Gastroesophageal sphincter (tissue), 4 donors: ENCODE results near the gene BCL2L14. TPM values are rescaled to one million over a fixed set of nuclear protein-coding genes. Genes with fewer than 3 reads are reported as not detected.

Source experiments
- ATAC-seq: fragments of 150-250 bp; one replicate; pipeline ENCODE4 v1.9.1; 2016; ENCODE audit warnings: mild to moderate bottlenecking, moderate library complexity
- H3K27ac ChIP-seq, 4 donors: fragments of 200-600 bp; sonication (generic) in 3 of 4; 1 replicate in 3 of 4; 2 replicates in 1 of 4; pipeline ENCODE4 v1.5.1; 2016 to 2019
- H3K27me3 ChIP-seq: fragments of 200-600 bp; sonication (generic); one replicate; pipeline ENCODE4 v1.5.1; 2019
- H3K36me3 ChIP-seq, 2 donors: fragments of 200-600 bp; sonication (generic); one replicate each; pipeline ENCODE4 v1.5.1; 2019; ENCODE audit warnings: control low read depth in 1 of 2
- H3K4me1 ChIP-seq, 3 donors: fragments of 200-600 bp; sonication (generic); 1 replicate in 2 of 3; 2 replicates in 1 of 3; pipeline ENCODE4 v1.5.1; 2016 to 2019; ENCODE audit warnings: control low read depth in 2 of 3
- H3K4me3 ChIP-seq, 2 donors: fragments of 200-600 bp; sonication (generic); one replicate each; pipeline ENCODE4 v1.5.1; 2019; ENCODE audit warnings: mild to moderate bottlenecking in 1 of 2, moderate library complexity in 1 of 2
- H3K9me3 ChIP-seq, 3 donors: fragments of 200-600 bp; sonication (generic); one replicate each; pipeline ENCODE4 v1.5.1; 2017 to 2019; ENCODE audit warnings: control low read depth in 2 of 3
- CTCF ChIP-seq, 4 experiments: fragments of 200-600 bp in 2 of 4; fragments of 450-650 bp in 2 of 4; sonication (generic) in 1 of 4; IDR thresholded peaks; one replicate each; pipeline ENCODE4 v1.5.1; 2017 to 2019; ENCODE audit warnings: antibody characterized with exemption in 4 of 4, mild to moderate bottlenecking in 2 of 4, moderate library complexity in 2 of 4
- EP300 ChIP-seq: sonication (generic); formaldehyde crosslinking; IDR thresholded peaks from one replicate; pipeline ENCODE4 v1.6.1; 2017; ENCODE audit warnings: antibody characterized with exemption, mild to moderate bottlenecking
- POLR2A ChIP-seq, 2 donors: fragments of 450-650 bp; IDR thresholded peaks; one replicate each; pipeline ENCODE4 v1.6.1; 2017; ENCODE audit warnings: antibody characterized with exemption in 2 of 2, mild to moderate bottlenecking in 2 of 2, moderate library complexity in 1 of 2
- POLR2AphosphoS5 ChIP-seq: sonication (generic); formaldehyde crosslinking; IDR thresholded peaks from one replicate; pipeline ENCODE4 v1.6.1; 2017; ENCODE audit warnings: antibody characterized with exemption
- WGBS, 2 donors: methylation state at CpG; one replicate each; pipeline ENCODE4 v1.1.5; 2018; ENCODE audit warnings: low coverage in 1 of 2; 5-methylcytosine and 5-hydroxymethylcytosine counted together
- total RNA-seq, 4 donors: library from RNA; depleted of rRNA; stranded (reverse); fragments of >200 nt; gene quantifications; one replicate each; pipeline ENCODE4 v1.1.0, GENCODE V29; 2016

BCL2L14 gene
- total RNA-seq, 4 donors from 2014 or later, result 1.2 TPM; not detected in 3

GRCh38 chr12:12033824-12034223 is 36.9 kb upstream of the BCL2L14 start:
- no peaks in the 10 kb centered on the region for H3K36me3 ChIP-seq
- H3K27me3 ChIP-seq, result no peaks in the 10 kb centered on the region
- H3K9me3 ChIP-seq, result no peaks in the 10 kb centered on the region
- peaks cover 0 to 10% (median 6%) of the 10 kb centered on the region in 3 donors for H3K4me1 ChIP-seq
- 48 to 57% methylated on average over 4 to 5 of the region's 5 CpGs for WGBS, 2 donors
- TF ChIP-seq POLR2A (IDR thresholded peaks at IDR 0.05), result no peak
- TF ChIP-seq CTCF (IDR thresholded peaks at IDR 0.05), result no peak
- ATAC-seq, result no peak
- H3K27ac ChIP-seq, result no peak overlapping the region
- H3K4me3 ChIP-seq, result no peak overlapping the region

- no peaks in the 10 kb centered on the region for H3K36me3 ChIP-seq
- no peaks in the 10 kb centered on the region for H3K27me3 ChIP-seq
- H3K27ac ChIP-seq, result no peak overlapping the region
- no peak for ATAC-seq
- H3K9me3 ChIP-seq, result no peaks in the 10 kb centered on the region
- WGBS, 2 donors, result 76 to 86% methylated on average over 3 of the region's 3 CpGs
- no peak for TF ChIP-seq POLR2AphosphoS5
- no peak for TF ChIP-seq CTCF (IDR thresholded peaks at IDR 0.05)
- H3K4me1 ChIP-seq, result peaks cover 0 to 10% (median 6%) of the 10 kb centered on the region in 3 donors
- H3K4me3 ChIP-seq, result no peak overlapping the region
These were observed 36.4 kb upstream of the BCL2L14 start for GRCh38 chr12:12034344-12034743.

GRCh38 chr12:12035229-12035628 is 35.5 kb upstream of the BCL2L14 start:
- H3K4me1 ChIP-seq, result peaks cover 0 to 10% (median 6%) of the 10 kb centered on the region in 3 donors
- H3K27ac ChIP-seq, result no peak overlapping the region
- no peak for ATAC-seq
- H3K36me3 ChIP-seq, result no peaks in the 10 kb centered on the region
- TF ChIP-seq POLR2A (IDR thresholded peaks at IDR 0.05) (no peak), POLR2AphosphoS5 (no peak), EP300 (no peak), CTCF (IDR thresholded peaks at IDR 0.05) (no peak)
- 100% methylated on average over 1 of the region's 1 CpG; no CpG with 5 or more reads in 1 of the 2 donors for WGBS, 2 donors
- no peaks in the 10 kb centered on the region for H3K27me3 ChIP-seq
- no peak overlapping the region for H3K4me3 ChIP-seq
- no peaks in the 10 kb centered on the region for H3K9me3 ChIP-seq

GRCh38 chr12:12036901-12037300 is 33.8 kb upstream of the BCL2L14 start:
- H3K9me3 ChIP-seq, result no peaks in the 10 kb centered on the region
- ATAC-seq, result no peak
- TF ChIP-seq POLR2AphosphoS5 (no peak), POLR2A (IDR thresholded peaks at IDR 0.05) (no peak), CTCF (IDR thresholded peaks at IDR 0.05) (no peak), EP300 (no peak)
- H3K27ac ChIP-seq, result no peak overlapping the region
- no peaks in the 10 kb centered on the region for H3K27me3 ChIP-seq
- H3K4me3 ChIP-seq, result no peak overlapping the region
- peaks cover 0 to 10% (median 6%) of the 10 kb centered on the region in 3 donors for H3K4me1 ChIP-seq
- H3K36me3 ChIP-seq, result no peaks in the 10 kb centered on the region

- H3K4me1 ChIP-seq, result no peaks in the 10 kb centered on the region
- 74 to 80% methylated on average over 6 of the region's 7 CpGs for WGBS, 2 donors
- no peak overlapping the region for H3K27ac ChIP-seq
- H3K4me3 ChIP-seq, result no peak overlapping the region
- no peak for TF ChIP-seq POLR2AphosphoS5
- no peak for TF ChIP-seq POLR2A (IDR thresholded peaks at IDR 0.05)
- H3K36me3 ChIP-seq, result no peaks in the 10 kb centered on the region
- H3K9me3 ChIP-seq, result no peaks in the 10 kb centered on the region
- no peak for ATAC-seq
- H3K27me3 ChIP-seq, result no peaks in the 10 kb centered on the region
These were observed 30.8 kb upstream of the BCL2L14 start for GRCh38 chr12:12039897-12040296.

- no peaks in the 10 kb centered on the region for H3K27me3 ChIP-seq
- no peak overlapping the region for H3K4me3 ChIP-seq
- ATAC-seq, result no peak
- no peak for TF ChIP-seq POLR2AphosphoS5
- TF ChIP-seq POLR2A (IDR thresholded peaks at IDR 0.05), result no peak
- H3K4me1 ChIP-seq, result no peaks in the 10 kb centered on the region
- H3K9me3 ChIP-seq, result no peaks in the 10 kb centered on the region
- WGBS, 2 donors, result 0 to 23% methylated on average over 1 of the region's 7 CpGs
- no peak overlapping the region for H3K27ac ChIP-seq
- H3K36me3 ChIP-seq, result no peaks in the 10 kb centered on the region
These were observed 24.3 kb upstream of the BCL2L14 start for GRCh38 chr12:12046401-12046800.
